CD4-positive, alpha-beta T cell treated with Interferon alpha-2 for 1 hour (primary cell): ENCODE measurements around the gene CST8.

ENCODE experiments used
- DNase-seq, 2 donors: peaks; one replicate each; pipeline ENCODE4 v3.0.0-alpha.2; 2020 to 2022

CST8 gene

DNA sequence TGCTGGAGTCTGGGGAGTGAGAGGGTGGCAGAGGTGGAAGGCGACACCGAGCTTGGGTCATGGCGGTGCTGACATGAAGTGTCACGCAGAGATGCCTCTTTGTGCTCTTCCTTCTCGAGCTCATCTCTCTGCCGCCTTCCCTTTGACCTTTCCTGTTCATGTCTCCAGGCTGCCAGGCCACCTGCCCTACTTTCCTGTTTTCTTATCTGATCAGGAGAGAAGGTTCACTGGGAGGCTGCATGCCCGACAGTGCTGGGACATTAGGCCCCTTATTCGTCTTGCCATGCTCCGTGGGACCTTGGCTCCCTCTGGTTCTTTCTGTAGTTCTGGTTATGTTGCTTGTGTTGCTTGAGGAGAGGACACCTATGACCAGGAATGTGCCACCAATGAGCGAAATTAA lies 33.2 kb downstream of the CST8 start:
- DNase-seq = no peak

DNA sequence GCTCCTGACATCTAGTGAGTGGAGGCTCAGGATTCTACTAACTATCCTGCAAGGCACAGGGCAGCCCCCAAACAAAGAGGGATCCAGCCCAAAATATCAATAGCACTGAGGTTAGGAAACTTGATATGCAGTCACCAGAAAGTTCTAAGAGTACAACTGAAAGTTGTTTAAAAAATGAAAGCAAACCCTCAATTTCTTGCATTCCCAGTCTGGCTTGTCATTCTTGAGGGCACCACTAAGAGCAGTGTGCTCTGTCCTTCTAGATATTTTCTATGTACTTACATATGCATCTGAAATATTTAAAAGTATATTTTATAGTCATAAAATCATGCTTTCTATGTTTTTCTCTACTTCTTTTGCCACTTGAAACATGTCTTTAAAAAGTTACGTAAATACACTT lies 35.9 kb downstream of the CST8 start:
- DNase-seq = no peak

DNA sequence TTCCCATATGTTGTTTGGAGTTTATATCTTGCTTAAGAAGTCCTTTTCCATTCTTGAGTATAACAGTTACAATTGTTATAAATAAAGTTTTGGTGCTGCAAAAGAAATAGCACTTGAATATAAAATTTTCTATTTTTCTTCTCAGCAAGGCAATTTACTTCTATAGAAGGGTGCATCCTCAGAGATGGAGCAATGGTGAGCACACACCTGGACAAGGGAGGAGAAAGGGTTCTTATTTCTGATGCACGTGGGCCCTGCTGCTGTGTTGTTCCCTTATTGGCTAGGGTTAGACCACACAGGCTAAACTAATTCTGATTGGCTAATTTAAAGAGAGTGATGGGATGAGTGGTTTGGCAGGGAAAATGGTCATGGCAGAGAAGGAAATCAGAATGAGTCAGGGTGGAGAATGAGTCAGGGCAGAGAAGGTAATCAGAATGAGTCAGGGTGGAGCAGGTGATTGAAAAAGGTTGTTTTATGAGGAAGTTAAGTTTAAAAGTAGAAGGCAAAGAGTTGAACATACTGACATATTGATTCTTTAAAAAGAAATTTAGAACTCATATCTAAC lies 38.0 kb downstream of the CST8 start:
- DNase-seq = no peak

DNA sequence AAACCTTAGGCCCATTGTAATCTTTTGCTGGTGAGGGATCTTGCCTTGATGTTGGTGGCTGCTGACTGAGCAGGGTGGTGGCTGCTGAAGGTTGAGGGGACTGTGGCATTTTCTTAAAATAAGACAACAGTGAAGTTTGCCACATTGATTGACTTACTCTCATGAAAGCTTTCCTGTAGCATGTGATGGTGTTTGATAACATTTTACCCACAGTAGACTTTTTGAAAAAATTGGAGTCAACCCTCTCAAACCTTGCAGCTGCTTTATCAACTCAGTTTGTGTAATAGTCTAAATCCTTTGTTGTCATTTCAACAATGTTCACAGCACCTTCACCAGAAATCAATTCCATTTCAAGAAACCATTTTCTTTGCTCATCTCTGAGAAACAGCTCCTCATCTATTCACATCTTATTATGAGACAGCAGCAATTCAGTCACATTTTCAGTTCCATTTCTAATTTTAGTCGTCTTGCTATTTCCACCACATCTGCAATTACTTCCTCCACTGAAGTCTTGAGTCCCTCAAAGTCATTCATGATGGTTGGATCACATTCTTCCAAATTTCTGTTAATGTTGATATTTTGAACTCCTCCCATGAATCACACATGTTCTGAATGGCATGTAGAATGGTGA lies 40.1 kb downstream of the CST8 start:
- DNase-seq = no peak

DNA sequence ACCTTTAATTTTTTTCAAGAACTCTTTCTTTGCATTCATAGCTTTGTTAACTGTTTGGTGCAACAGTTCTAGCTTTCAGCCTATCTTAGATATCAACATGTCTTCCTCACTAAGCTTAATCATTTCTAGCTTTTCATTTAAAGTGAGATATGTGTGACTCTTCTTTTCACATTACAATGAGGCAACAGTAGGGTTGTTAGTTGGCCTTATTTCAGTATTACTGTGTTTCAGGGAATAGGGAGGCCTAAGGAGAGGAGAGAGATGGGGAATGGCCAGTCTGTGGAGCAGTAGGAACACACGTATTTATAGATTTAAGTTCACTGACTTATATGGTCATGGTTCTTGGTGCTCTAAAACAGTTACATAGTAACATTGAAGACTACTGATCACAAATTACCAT lies 41.6 kb downstream of the CST8 start:
- DNase-seq = no peak

DNA sequence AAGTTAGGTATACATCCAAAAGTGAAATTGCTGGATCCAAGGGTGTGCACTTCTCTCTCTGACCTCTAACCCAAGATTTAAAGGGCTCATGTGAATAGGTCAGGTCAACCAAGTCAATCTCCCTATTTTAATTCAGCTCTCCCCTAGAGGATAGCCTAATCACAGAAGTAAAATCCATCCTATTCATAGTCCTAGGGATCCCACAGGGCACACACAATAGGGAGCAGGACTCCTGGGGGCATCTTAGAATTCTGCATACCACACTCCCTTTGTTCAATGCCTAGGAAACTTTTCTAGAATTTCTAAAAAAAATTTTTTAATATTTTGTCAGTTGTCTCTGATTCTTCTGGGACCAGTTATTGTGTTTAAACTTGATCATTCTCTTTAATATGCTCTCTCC lies 42.2 kb downstream of the CST8 start:
- no peak for DNase-seq

DNA sequence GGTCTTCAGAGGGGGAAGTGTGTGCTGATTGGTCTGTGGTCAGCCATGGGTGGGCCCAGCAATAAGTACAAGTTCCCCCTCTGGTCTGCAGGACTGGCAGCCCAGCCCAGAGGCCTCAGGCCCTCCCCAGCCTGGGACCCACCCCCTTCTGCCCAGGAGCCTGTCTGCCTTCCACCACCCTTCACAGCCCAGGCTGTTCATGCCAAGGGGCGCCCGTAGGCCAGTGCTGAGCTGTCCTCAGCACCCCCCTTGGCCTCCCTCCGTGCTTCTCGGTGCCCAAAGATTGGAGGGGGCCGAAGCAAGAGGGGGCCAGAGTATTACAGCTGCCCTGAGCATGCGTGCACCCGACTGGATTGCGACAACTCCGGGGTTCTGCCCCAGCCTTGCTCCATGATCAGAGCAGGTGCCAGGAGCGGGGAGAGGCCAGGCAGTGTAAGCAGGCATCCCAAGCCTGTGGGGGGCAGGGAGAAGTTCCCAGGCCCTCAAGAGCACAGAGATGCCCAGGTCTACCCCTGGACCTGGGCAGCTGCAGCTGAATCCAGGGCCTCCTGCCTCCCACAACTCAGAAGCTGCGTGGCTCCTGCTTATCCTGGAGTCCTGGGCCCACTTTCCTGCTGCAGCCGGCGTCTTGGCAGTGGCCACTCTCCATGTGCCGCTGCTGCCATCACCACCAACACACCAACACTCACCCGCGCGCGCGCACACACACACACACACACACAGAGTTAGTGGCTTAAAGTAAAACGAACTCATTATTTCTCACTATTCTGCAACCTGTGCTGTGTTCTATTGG lies 44.1 kb downstream of the CST8 start:
- DNase-seq = no peak

DNA sequence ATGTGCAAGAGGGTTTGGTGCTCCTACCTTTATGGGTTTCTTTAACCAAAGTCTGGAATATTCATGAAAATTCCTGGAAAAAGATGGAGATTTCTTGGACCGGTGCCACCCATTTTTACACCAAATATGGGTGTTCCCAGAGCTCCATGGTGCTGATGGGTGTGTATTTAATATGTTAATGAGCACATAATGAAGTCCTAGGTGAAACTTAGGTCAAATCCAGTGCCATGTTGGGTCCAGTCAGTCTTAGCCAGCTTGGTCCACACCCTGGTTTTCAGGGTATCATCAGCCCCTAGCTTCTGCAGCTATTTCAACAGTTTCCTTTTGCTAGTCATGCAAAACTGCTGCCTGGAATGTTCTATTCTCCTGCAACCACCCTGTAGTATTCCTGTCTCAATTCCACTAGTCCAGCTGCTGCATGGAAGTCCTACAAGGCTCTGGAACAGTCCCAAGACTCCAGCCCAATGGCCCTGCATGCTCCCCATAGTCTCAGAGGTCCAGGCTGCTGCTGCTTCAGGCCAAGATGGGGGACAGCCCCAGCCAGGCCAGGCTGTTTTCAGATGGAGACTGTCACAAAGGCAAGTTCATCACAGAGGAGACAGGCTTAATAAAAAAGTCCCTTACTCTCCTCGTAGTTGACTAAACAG lies 45.5 kb downstream of the CST8 start:
- DNase-seq = no peak

DNA sequence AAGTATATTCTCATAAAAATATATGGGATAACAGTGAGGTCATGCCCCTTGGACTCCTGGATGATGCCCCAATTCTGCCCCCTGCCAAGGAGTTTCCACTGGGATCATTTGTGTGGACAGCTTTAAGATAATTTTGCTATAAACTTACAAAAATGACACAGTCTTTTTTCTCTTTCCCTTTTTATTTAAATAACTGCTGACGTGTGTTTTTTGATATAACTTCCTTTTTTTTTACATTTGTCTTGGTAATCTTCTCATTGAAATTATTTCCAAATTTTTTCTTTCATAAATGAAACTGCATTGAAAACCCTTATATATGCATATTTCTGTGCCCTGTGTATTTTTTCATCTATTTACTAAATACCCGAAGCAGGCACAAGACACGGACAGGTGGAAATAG lies 46.1 kb downstream of the CST8 start:
- no peak for DNase-seq

DNA sequence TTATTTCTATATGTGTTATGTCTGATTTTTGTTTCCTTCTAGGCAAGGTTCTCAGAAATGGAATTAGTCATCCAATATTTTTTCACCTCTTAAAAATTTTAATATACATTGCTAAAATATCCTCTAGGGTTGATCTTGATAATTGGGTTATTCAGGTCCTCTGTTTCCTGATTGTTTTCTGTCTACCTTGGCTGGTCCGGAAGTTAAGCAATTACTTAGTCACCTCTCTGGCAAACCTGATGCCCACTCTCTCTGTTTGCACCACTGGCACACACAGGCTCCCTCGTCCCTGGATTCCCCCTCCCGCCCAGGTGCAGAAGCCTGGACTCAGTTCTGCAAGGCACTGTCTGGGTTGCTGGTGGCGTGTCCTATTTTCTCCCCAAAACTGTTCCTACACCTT lies 49.7 kb downstream of the CST8 start:
- DNase-seq = no peak

DNA sequence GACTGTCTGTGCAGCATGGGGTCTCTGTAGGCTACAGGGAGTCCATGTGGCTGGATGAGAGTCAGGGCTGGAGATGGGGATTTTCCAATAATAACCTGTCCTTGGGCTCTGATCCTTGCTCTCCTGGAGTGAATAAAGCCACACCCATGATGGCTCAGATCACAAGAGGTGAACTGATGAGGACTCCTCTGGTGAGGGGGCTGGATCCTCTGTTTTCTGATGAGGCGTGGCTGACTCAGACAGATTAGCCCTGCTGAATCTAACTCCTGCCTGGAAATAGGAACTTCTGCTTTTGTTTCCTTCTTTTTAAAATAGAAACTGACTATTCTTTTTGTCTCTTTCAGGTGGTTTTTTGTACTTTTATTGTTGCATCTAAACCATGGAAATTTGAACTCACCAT lies 50.4 kb downstream of the CST8 start:
- peak in 1 of 2 donors; percentile 1 for DNase-seq

DNA sequence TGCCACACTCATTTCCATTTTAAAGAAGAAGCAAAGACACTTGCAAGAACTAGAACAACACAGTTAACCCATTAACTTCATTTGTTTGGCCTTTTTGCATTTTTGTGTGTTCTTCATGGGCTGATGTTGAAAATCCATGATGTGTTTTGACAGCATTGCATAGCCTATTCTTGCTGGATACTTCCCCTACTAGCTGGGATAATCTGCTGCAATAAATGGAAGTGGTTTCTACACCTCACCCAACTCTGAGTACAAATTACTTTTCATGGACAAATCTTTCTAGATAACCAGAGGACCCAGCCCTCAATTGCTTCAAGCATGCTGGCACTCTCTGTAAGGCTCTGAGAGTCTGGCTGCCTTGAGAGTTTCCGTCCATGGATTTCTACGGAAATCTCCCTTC lies 50.9 kb downstream of the CST8 start:
- DNase-seq = no peak

DNA sequence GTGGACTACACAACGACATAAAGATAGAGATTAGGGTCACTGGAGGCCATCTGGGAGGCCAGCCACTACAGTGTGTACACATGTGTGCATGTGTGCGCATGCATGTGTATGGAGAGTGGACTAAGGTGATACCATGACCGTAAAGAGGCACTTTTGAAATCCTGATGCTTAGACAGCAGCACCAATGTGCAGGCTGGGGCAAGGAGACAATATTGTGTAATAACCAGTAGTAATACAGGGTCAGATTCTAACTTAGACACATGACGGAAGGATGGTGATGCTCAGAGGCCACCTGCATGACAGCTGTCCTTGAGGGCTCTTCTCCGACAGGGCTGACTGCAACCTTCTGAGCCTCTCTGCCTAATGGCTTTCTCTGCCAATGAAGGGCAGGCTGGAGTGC lies 51.9 kb downstream of the CST8 start:
- DNase-seq = no peak

DNA sequence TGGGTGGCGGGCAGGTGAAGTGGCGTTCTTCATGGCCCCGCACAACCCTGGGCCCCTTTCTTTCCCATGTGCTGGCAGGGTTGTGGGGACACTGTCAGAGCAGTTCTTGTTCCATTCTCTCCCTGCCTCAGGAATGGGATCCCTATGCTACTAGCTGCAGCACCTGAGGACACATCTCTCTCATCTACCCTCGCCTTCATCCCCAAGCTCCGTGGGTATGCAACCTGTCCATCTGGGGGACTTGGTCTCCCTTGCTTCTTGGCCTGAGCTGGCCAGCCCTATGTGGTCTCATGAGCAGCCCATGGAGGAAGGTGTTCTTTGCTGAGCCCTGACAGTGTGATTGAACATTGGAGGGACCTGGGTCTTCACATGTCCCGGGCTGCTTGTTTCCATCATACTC lies 53.2 kb downstream of the CST8 start:
- no peak for DNase-seq
